H1 (cell line): ENCODE measurements around the gene P3R3URF.

Source experiments
- CREB1 ChIP-seq: IDR thresholded peaks from 2 replicates; pipeline ENCODE4 v1.6.1; 2012; ENCODE audit warnings: inconsistent platforms
- EP300 ChIP-seq, 2 experiments: IDR thresholded peaks; 1 replicate in 1 of 2; 2 replicates in 1 of 2; pipeline ENCODE4 v1.6.1; 2011 to 2012; ENCODE audit warnings: low read depth in 2 of 2, low read length in 2 of 2, mild to moderate bottlenecking in 2 of 2, borderline replicate concordance in 1 of 2, inconsistent platforms in 1 of 2, moderate library complexity in 1 of 2
- JUN ChIP-seq: IDR thresholded peaks from 2 replicates; pipeline ENCODE4 v1.6.1; 2011; ENCODE audit warnings: low read depth, mild to moderate bottlenecking, improper control_type of control experiment, low read length
- POLR2A ChIP-seq, 2 experiments: IDR thresholded peaks; 1 replicate in 1 of 2; 2 replicates in 1 of 2; pipeline ENCODE4 v1.6.1; 2011; ENCODE audit warnings: low read depth in 2 of 2, low read length in 2 of 2, mild to moderate bottlenecking in 2 of 2; ENCODE audit errors: control extremely low read depth in 1 of 2
- POLR2AphosphoS5 ChIP-seq: IDR thresholded peaks from 2 replicates; pipeline ENCODE4 v1.6.1; 2011; ENCODE audit warnings: low read depth, low read length
- TCF12 ChIP-seq: IDR thresholded peaks from 2 replicates; pipeline ENCODE4 v1.6.1; 2011; ENCODE audit warnings: low read depth, mild to moderate bottlenecking, low read length
- YY1 ChIP-seq: IDR thresholded peaks from 2 replicates; pipeline ENCODE4 v1.6.1; 2011; ENCODE audit warnings: low read depth, mild to moderate bottlenecking, low read length
- TF ChIP-seq, protein P1 (sequence below): IDR thresholded peaks from 2 replicates; pipeline ENCODE4 v1.6.1; 2011; ENCODE audit warnings: low read depth, mild to moderate bottlenecking, low read length; ENCODE audit not compliant: insufficient read depth

DNA sequence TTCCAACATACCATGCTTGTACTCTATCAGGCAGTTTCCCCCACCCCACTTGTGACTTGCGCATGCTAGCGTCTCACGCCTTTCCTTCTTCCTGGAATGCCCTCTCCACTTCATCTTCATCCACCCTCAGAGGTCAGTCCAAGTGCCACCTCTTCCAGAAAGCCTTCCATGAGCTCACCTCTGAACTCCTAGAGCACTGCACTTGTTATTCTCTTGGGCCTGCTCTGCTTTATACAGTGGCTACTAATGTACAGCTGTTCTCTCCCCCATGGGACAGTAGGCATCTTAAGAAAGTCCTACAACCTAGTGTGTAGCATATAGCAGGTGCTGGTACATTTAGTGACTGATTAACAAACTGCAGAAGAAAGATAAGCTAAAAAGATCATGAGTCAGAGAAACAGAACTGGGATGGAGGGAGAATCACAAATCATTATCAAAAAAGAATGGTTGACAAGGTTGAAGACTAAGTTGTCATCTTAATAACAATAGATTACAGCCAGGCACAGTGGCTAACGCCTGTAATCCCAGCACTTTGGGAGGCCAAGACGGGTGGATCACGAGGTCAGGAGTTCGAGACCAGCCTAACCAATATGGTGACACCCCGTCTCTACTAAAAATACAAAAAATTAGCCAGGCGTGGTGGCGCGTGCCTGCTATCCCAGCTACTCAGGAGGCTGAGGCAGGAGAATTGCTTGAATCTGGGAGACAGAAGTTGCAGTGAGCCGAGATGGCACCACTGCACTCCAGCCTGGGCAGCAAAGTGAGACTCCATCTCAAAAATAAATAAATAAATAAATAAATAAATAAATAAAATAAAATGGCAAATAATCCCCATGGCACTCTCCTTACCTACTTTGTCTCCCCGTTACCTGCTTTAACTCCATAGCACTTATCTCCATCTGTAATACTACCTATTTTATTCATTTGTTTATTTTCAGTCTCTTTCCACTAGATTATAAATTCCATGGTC, 17.7 kb downstream of the P3R3URF start:
- TF ChIP-seq POLR2AphosphoS5 (no peak), JUN (no peak), TCF12 (no peak), EP300 (IDR thresholded peaks at IDR 0.05; ENCODE audit: borderline replicate concordance in 1 of 2, low read depth in 2 of 2, low read length in 2 of 2) (no peak), CREB1 (no peak), YY1 (no peak), POLR2A (IDR thresholded peaks at IDR 0.05; ENCODE audit: control extremely low read depth in 1 of 2, low read depth in 2 of 2, low read length in 2 of 2) (no peak)
- TF ChIP-seq, protein P1, sequence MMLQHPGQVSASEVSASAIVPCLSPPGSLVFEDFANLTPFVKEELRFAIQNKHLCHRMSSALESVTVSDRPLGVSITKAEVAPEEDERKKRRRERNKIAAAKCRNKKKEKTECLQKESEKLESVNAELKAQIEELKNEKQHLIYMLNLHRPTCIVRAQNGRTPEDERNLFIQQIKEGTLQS: no peak
